Epithelial cell of proximal tubule (primary cell): ENCODE results near the gene AQP9. TPM values are rescaled to one million over a fixed set of nuclear protein-coding genes. Genes with fewer than 3 reads are reported as not detected.

Experiments
- DNase-seq: peaks from one replicate; pipeline ENCODE4 v3.0.0-alpha.2; 2011; ENCODE audit warnings: low read depth
- H3K4me3 ChIP-seq: 2 replicates; pipeline ENCODE4 v1.5.1; 2011; ENCODE audit warnings: low read depth, mild to moderate bottlenecking, low read length
- CTCF ChIP-seq: conservative IDR thresholded peaks from 2 replicates; pipeline ENCODE4 v1.5.1; 2012; ENCODE audit warnings: low read depth, mild to moderate bottlenecking, low read length
- total RNA-seq: library from RNA; depleted of rRNA; stranded (reverse); fragments of >200 nt; gene quantifications from 2 replicates; pipeline ENCODE4 v1.2.3, GENCODE V29; 2015

AQP9 gene
- total RNA-seq, 1 donor from 2014 or later, result not detected

GRCh38 chr15:58233341-58233740, 95.2 kb downstream of the AQP9 start:
- no peak overlapping the region for H3K4me3 ChIP-seq
- no peak for DNase-seq
- TF ChIP-seq CTCF, result no peak

Other genes with a start within 250 kb of the AQP9 start
- gene ALDH1A2, start 72.7 kb upstream of the AQP9 start, total RNA-seq, result 18.7 and 72.1 TPM in 2 replicates